Measurements from ENCODE around the gene ZNF573. TPM values are rescaled to one million over a fixed set of nuclear protein-coding genes. Genes with fewer than 3 reads are reported as not detected.

The ZNF573 gene
- total and polyA plus RNA-seq, 9 of the 15 experiments (the other 6 are each of a cell fraction or from before 2014, with no cell fraction given): 1.5 to 7.9 (median 4.3) TPM

- H3K9me3 ChIP-seq (replicated peaks; ENCODE audit: control insufficient read depth, insufficient read depth, low read depth, low read length): no peaks in the 10 kb centered on the region
- intact Hi-C loops (cut with micrococcal nuclease): no loop called here
Observed at GRCh38 chr19:37813340-37813739, 34.0 kb upstream of the ZNF573 start.

More at GRCh38 chr19:37813340-37813739, 34.0 kb upstream of the ZNF573 start:
- no peak overlapping the region for H2AFZ ChIP-seq (ENCODE audit: low read depth, low read length)
- H4K20me1 ChIP-seq (replicated peaks; ENCODE audit: control insufficient read depth, insufficient read depth, low read length): no peaks in the 10 kb centered on the region
- POLR2A ChIA-PET: no interaction called here
- no peaks in the 10 kb centered on the region for H3K9me1 ChIP-seq (ENCODE audit: control insufficient read depth, insufficient read depth, low read length)
- no peak overlapping the region for H3K27ac ChIP-seq (ENCODE audit: extremely low read depth, low read depth, low read length)
- 0% methylated on average over 2 of the region's 2 CpGs for WGBS (ENCODE audit: insufficient coverage, low coverage, missing lambda C conversion rate)
- H3K4me2 ChIP-seq (ENCODE audit: insufficient read depth, low read length): no peak overlapping the region
- peaks cover 0 to 2% of the 10 kb centered on the region in 2 experiments; a peak in 1 of 5 replicates for H3K27me3 ChIP-seq (ENCODE audit: control insufficient read depth in 2 of 2, insufficient read depth in 2 of 2, low read length in 2 of 2)
- no peak overlapping the region for H3K4me3 ChIP-seq
- no peak for FAIRE-seq
- ATAC-seq: no peak
- CTCF ChIA-PET (ENCODE audit: low intra/inter-chr PET ratio): no interaction called here
- DNase-seq (ENCODE audit: extremely low read depth in 1 of 4, low spot score in 3 of 4): no peak
- TF ChIP-seq MED1 (CRISPR knock-in tag; IDR thresholded peaks at IDR 0.05; ENCODE audit: borderline replicate concordance) (no peak), RFX5 (IDR thresholded peaks at IDR 0.05; ENCODE audit: low read depth, low read length) (no peak), PYGO2 (tag; IDR thresholded peaks at IDR 0.05) (no peak), ZNF165 (CRISPR knock-in tag; IDR thresholded peaks at IDR 0.05; ENCODE audit: borderline replicate concordance) (no peak), E2F1 (CRISPR knock-in tag; IDR thresholded peaks at IDR 0.05) (no peak), ZNF175 (CRISPR knock-in tag; IDR thresholded peaks at IDR 0.05; ENCODE audit: low read depth) (no peak), GATAD2A (IDR thresholded peaks at IDR 0.05) (no peak), KDM2B (CRISPR knock-in tag; IDR thresholded peaks at IDR 0.05) (no peak)
- TF ChIP-seq, protein P1, sequence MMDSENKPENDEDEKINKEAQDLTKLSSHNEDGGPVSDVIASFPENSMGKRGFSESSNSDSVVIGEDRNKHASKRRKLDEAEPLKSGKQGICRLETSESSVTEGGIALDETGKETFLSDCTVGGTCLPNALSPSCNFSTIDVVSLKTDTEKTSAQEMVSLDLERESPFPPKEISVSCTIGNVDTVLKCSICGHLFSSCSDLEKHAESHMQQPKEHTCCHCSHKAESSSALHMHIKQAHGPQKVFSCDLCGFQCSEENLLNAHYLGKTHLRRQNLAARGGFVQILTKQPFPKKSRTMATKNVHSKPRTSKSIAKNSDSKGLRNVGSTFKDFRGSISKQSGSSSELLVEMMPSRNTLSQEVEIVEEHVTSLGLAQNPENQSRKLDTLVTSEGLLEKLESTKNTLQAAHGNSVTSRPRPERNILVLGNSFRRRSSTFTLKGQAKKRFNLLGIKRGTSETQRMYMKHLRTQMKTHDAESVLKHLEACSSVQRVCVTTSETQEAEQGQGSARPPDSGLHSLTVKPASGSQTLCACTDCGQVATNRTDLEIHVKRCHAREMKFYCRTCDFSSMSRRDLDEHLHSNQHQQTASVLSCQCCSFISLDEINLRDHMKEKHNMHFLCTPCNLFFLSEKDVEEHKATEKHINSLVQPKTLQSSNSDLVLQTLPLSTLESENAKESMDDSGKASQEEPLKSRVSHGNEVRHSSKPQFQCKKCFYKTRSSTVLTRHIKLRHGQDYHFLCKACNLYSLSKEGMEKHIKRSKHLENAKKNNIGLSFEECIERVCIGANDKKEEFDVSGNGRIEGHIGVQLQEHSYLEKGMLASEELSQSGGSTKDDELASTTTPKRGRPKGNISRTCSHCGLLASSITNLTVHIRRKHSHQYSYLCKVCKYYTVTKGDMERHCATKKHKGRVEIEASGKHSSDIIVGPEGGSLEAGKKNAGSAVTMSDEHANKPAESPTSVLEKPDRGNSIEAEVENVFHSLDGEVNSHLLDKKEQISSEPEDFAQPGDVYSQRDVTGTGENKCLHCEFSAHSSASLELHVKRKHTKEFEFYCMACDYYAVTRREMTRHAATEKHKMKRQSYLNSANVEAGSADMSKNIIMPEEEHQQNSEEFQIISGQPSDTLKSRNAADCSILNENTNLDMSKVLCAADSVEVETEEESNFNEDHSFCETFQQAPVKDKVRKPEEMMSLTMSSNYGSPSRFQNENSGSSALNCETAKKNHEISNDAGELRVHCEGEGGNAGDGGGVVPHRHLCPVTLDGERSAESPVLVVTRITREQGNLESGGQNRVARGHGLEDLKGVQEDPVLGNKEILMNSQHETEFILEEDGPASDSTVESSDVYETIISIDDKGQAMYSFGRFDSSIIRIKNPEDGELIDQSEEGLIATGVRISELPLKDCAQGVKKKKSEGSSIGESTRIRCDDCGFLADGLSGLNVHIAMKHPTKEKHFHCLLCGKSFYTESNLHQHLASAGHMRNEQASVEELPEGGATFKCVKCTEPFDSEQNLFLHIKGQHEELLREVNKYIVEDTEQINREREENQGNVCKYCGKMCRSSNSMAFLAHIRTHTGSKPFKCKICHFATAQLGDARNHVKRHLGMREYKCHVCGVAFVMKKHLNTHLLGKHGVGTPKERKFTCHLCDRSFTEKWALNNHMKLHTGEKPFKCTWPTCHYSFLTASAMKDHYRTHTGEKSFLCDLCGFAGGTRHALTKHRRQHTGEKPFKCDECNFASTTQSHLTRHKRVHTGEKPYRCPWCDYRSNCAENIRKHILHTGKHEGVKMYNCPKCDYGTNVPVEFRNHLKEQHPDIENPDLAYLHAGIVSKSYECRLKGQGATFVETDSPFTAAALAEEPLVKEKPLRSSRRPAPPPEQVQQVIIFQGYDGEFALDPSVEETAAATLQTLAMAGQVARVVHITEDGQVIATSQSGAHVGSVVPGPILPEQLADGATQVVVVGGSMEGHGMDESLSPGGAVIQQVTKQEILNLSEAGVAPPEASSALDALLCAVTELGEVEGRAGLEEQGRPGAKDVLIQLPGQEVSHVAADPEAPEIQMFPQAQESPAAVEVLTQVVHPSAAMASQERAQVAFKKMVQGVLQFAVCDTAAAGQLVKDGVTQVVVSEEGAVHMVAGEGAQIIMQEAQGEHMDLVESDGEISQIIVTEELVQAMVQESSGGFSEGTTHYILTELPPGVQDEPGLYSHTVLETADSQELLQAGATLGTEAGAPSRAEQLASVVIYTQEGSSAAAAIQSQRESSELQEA (IDR thresholded peaks at IDR 0.05; ENCODE audit: low read depth): no peak
- H3K79me2 ChIP-seq (ENCODE audit: control insufficient read depth, insufficient read depth, low read length): no peaks in the 10 kb centered on the region
- no peak overlapping the region for H3K9ac ChIP-seq (ENCODE audit: insufficient read depth in 1 of 2, low read depth in 2 of 2, low read length in 2 of 2)
- H3K36me3 ChIP-seq (ENCODE audit: control insufficient read depth, insufficient read depth, low read length): no peaks in the 10 kb centered on the region
- BruUV-seq (replicated peaks): no TSS peak
- peaks cover 0 to 7% of the 10 kb centered on the region in 2 experiments; a peak in 2 of 5 replicates for H3K4me1 ChIP-seq (replicated peaks in 1 of 2; ENCODE audit: control insufficient read depth in 2 of 2, insufficient read depth in 2 of 2, low read length in 2 of 2)
- in situ Hi-C loops (cut with MboI): no loop called here

All from K562 (cell line).